Dermis blood vessel endothelial cell (primary cell): Measurements from ENCODE around the gene CHRM1. TPM values are rescaled to one million over a fixed set of nuclear protein-coding genes. Genes with fewer than 3 reads are reported as not detected.

Experiments
- DNase-seq: peaks from one replicate; pipeline ENCODE4 v3.0.0; 2010
- total RNA-seq: library from RNA; depleted of rRNA; stranded (reverse); fragments of >200 nt; gene quantifications from 2 replicates; pipeline ENCODE4 v1.2.3, GENCODE V29; 2014

CHRM1 gene
- total RNA-seq, 1 donor from 2014 or later, result not detected

DNA sequence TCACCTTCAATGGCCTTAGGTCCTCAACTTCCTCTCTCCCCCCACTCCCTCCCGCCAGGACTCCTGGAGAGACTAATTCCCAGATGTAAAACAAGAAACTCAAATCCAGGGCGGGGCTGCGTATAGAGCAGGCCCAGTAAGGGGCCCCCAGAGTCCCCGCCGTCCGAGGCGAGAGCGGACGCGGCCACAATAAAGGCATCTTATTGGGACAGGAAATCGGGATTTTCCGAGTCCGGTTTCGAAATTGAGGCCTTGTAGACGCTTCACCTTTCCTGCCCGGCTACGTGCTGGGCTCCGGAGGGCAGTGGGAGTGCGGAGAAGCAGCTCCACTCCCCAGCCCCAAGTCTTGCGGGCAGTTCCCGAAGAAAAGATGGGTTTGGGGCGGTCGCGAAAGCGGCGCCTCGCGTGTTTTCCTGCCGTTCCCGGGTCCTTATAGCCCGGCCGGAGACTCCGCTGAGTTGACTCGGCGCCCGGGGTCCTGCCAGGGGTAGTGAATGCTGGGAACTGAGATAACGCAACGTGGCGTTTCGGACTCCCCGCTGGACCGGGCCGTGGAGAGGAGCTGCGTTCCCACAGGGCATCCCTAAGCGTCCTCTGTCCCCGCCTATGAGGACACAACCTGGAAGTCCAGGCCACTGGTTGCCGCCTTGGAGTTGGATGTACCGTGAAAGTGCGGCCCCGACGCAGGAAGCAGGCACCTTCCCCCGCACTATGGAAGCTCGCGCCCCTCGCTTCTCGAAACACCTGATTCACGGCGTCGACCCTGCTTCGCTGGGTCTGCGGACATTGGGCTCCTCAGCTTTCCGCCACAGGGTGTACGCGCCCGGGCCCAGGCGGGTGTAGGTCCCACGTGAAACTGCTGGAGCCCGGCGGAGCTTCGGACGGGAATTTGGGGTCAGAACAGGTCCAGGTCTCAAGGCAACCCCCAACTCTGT lies 4.8 kb upstream of the CHRM1 start:
- no peak for DNase-seq

DNA sequence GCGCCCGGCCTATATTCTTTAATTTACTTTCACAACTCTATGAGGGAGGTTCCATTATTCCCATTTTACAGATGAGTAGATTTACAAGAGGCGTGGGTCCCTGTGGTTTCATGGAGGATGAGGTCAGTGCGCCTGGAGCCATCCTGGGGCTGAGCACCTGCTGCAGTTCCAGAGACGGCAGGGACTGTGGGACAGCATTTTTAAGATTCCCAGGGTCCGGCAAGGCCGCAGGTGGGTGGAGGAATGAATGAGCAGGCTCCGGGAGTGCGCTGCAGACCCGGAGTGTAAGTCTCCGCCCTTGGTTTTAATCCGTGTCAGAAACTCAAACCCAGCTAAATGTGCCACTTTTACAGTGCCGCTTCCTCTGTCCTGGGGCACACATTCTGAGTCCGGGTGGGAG lies 4.1 kb upstream of the CHRM1 start:
- no peak for DNase-seq

DNA sequence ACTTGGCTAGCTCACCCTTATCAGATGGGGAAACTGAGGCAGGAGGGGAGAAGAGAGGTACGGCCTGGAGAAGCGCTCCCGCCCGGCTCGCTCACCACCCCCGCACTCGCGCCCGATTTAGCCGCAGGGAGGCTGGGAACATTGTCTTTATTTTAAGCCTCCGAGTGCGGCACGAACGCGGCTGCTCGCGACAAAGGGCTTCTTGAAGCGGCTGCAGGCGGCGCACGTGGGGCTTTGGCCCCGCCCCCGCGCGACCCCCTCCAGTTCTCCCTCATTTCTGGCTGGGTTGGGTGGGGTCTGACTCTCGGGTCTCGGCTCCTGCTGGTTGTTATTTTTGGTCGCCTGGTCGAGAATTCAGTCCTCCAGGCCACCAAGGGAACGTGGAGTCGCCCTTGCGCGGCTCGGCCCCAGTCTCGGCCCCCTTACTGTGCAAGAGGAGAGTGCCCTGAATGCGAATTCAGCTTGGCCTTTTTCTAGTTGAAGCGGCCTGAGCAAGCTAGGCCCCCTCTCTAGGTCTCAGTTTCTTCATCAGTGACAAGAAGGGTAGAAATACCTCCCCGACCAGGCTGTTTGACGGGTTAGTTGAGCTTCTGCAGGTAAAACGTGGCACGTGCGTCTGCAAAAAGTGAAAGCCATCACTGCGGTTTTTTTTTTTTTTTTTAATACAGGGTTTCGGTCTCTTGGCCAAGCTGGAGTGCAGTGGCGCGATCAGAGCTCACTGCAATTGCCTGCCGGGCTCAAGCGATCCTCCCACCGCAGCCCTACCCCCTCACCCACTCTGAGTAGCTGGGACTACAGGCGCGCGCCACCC lies 2.6 kb upstream of the CHRM1 start:
- no peak for DNase-seq

DNA sequence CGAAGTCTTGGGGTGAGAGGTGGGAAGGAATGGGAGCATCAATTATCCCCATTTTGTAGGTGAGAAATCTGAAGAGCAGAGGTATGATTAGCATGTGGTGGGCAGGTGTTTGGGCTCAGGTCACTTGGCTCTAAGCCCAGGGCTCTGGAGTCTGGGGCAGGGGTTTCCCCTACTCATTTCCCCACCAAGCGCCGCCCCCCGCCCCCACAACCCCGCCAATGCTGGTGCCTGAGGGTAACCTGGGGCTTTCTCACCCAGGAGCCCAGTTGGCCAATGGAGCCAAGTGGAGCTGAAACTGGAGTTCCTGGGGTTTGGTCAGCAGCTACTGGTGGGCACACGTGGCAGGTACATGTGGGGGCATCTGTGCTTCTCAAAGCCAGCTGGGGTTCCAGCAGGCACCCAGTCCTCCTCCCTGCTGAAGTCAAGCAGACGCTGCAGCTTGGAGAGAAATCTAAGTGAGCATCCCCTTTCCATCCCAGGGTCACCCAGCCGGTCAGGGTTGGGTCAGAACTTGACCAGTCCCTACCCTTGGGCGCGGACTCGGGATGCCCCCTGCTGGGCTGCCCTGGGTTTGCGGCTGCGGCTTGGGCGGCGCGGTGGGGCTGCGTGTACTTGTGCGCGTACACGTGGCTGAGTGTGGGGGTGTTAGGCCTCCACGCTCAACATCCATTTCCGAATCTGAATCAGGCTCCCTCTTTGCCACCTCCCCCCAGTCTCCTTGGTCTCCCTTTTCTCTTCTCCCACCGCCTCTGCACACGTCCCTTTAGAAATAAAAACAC lies 1.7 kb upstream of the CHRM1 start:
- peak; percentile 43 for DNase-seq

DNA sequence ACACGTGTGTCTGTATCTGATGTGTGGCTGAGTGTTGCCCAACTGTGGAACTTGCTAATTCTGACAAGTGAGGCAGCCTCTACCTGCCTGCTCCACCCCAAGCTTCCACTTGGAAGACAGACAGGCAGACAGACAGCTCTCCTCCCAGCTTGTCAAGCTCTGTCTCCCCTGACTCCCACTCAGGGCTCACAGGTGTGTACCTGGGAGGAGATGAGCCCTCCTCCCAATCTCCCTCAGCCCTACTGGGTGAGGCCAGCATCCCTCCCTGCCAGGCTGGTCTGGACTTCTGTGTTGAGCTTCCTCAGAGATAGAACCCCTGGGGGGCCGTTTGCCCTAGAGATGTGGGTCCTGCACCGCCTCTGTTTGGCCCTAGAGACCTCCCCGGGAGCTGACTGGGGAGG lies 1.0 kb upstream of the CHRM1 start:
- DNase-seq, result no peak

DNA sequence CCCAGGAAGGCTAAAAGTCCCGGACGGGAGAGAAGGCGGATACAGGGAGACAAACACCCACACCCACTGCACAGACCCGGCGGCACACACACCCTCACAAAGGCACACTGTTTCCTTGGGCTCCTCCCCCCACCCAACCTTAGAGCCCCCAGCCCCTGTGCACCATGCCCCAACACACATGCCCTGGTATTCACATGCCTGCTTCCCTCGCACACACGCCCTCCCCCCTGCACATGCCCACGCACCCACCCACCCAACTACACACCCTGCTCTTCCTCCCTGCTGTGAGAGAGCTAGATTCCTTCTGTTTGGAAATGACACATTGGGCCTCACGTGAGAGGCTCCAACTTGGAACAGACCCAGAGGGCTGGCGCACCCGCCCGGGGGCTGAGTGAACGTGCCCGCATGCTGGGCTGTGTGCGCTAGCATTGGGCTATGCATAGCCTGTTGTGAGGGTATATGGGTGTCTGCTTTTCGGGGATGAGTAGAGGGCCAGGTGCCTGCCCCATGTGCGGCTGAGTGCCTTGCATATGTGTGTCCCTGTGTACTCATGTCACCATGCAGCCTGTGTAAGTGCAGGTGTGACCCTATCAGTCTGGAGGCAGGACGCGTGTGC lies 518 bp upstream of the CHRM1 start:
- DNase-seq, result peak; percentile 50

DNA sequence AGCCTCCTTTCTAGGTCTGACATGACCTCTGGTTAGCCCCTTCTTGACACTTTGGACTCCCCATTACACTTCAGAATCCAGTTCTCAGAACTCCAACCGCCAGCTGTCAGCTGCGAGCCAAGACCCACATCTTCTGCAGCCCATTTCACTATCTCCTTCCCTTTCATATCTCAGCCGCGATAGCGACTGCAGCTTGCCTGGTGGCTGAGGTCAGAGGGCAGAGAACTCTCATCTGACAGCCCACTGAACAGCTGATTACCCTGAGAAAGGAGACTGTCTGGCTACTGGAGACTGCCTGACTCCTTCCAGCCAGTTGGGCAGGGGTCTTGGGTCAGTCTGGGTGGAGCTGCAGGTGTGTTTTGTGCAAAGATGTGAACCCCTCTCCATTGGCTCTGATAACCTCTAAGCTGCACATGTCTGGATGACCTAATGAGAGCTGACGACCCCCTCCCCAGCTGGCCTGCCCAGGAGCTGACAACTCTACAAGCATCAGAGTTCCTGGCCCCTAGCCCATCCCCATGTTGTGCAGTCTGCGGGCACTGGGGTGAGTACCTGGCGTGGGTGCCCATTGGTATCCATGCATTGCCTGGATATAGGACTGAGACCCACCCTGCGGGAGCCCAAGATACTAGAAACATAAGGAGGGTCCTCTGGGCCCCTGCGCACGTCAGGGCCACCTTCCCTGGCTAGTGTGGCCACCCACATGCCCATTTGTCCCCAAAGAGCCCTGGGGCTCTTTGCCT lies 1.1 kb downstream of the CHRM1 start:
- DNase-seq, result no peak

DNA sequence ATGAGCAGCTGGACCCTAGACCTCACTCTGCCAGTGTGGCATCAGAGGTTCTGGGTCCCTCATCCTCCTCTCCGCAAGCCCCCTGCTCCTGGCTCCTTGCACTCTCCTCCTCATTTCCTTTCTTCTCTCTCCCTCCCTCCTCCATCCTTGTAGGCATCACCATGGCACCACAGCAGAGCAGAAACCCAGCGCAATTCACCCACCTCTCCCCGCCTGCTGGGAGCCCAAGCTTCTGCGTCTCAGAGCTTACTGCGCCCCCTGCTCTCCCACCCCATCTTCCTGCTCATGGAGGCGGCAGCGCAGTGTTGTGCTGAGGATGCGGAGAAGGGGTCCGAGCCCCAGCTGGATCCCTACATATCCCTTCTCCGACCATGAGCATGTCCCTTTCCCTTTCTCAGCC lies 1.7 kb downstream of the CHRM1 start:
- no peak for DNase-seq

DNA sequence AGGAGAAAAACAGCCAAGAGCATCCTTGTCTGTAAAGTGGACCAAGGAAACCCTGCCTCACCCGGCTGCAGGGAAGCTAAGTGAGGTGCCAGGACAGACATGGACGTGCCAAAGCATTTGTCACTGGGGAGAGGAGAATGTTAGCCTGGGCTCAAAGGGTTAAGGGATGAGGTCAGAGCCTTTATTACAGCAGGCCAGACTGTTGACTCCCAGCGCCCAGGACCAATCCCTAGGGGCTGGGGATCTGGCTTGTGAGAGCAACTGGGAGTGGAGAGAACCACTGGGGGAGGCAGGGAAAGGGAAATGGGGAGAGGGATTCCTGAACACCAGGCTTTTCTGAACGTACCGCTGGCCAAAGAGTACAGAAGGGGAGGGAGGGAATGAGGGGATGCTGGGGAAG lies 2.6 kb downstream of the CHRM1 start:
- no peak for DNase-seq

DNA sequence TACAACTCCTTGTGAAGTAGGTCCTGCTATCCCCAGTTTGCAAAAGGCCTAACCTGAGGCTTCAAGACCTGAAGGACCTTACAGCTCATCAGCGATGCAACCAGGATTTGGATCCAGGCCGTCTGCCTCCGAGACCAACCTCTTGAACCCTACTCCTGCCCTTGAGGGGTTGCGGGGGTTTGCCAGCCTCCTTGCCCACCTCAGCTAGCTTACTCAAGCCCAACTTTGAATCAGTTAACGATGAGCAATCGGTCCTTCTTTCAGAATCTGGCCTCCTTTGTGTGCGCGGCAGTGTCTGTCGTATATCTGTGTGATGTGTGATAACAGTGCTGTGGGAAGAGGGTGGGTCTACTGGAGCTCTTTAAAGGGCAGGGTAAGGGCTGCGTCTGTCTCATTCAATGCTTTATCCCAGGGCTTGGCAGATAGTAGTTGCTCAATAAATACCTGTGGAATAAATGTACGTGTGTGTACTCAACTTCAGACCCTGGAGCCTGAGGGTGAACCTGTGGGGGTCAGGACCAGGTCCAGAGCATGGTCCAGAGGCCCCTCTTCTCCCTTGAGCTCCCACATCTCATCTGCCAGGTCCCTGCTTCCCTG lies 3.2 kb downstream of the CHRM1 start:
- no peak for DNase-seq

DNA sequence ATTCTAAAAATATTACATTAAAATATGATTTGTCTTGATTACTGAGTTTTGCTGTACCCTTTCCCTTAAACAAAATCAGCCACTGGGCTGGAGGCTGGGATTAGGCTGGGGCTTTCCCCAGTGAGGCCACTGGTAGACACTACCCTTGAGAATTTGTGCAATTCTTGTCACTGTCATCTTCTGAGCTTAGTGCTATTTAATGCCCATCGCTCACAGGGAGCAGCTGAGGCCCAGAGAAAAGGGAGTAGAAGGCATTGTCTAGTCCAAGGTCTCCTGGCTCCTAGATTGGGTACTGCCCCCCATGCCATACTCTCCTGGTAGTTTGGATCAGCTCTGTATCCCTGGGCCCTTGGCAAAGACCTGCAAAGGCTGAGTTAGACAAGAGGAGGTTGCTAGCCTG lies 6.7 kb downstream of the CHRM1 start:
- DNase-seq, result no peak

DNA sequence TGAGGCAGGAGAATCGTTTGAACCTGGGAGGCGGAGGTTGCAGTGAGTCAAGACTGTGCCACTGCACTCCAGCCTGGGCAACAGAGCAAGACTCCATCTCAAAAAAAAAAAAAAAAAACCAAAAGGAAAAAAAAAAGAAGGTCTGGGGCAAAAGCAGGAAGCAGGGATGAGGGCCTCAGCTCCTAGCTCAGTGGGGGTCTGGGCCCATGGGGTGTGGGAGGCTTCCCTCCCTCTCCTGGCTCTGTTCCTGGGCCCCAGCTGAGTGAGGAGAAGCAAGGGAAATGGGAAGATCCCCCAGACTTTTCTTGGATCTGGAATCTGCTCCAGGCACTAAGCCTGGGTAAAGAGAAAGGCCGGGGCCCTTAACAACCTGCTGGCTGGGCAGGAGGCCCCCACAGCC lies 8.9 kb downstream of the CHRM1 start:
- no peak for DNase-seq

DNA sequence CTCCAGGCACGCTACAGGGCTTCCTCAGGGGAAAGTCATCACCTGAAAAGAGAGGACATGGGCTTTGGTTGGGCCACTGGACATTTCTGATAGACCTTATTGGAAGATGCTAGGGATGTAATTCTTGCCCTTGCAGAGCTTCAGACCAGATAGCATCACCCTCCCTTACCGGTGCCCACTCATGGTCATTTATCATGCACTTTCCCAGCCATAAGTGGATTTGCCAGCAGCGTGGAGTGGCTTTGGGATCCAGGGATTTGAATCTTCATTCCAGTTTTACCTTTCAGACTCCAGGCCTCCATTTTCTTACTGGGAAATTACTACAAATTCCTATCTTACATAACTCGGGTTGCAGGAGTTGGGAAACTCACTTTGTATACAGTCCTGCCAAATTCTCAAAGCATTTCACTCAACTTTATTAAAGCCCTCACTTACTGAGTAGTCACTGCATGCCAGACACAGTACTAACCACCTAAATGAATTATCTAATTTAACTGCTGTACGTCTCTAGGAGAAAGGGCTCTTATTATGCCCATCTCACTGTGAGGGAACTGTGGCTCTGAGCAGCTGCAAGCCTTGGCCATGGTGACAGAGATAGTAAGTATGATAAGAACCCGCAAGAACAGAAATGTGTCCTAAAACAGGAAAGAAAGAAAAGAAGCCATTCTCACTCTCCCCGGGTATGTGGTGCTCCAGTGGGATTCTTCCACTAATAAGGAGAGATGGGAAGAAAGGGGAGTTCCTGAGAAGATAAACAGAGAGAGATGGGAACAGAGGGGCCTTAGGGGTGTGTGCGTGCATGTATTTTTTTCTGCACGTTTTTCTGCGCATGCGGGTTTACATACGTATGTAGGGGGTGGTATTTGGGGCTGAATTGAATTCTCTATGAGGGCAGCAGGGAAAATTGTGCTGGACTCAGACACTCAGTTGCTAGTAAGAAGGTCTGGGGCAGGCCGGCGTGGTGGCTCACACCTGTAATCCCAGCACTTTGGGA lies 9.7 kb downstream of the CHRM1 start:
- no peak for DNase-seq

DNA sequence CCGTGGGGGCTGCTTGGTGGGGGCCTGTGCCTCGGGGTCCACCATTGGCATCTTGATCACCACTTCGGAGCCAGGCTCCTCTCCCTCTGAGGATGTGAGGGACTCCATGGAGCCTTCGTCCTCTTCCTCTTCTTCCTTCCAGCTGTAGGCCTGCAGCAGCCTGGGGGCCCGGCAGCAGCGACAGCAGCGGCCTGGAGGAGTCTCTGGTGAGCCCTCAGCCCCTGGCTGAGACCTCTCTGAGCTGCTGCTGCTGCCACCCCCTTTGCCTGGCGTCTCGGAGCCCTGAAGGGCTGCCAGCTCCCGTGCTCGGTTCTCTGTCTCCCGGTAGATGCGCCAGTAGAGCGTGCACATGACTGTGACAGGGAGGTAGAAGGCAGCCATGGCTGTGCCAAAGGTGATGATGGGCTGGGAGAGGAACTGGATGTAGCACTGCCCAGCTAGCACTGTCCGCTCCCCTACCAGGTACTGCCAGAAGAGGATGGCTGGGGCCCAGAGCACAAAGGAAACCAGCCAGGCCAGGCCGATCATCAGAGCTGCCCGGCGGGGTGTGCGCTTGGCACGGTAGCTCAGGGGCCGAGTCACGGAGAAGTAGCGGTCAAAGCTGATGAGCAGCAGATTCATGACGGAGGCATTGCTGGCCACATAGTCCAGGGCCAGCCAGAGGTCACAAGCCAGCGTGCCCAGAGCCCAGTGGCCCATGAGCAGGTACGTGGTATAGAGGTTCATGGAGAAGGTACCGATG lies 10.9 kb downstream of the CHRM1 start:
- DNase-seq, result no peak

DNA sequence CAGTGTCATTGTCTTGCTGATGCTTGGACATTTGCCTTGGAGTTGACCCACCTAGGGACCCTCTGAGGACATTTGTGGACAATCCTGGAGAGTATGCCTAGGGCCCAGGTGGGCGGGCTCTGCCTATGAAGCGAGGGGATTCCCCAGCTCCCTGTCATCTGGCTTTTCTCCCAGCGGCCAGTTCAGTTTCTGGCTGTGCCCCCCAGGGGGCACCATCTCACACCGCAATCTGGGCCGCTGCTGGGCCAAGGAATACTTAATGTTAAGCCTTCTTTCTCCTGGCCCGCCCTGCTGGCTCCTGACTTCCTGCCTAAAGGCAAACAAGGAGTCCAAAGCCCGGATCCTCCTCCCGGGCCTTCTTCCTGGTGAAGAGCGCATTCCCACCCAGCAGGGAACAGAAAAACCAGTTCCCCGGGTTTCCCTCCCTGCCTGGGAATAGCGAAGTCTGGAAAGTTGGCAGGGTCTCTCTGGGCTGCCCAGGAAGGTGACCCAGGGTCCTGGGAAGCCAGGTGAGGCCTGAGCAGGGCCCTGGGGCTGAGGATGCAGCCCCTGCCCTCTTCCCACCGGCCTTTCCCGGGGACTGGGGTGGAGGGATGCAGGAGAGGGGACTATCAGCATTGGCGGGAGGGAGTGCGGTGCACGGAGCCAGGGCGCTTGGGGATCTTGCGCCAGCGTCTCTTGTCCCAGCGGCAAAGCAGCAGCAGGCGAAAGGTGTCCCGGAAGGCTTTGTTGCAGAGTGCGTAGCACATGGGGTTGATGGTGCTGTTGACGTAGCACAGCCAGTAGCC lies 11.9 kb downstream of the CHRM1 start:
- peak; percentile 86 for DNase-seq

DNA sequence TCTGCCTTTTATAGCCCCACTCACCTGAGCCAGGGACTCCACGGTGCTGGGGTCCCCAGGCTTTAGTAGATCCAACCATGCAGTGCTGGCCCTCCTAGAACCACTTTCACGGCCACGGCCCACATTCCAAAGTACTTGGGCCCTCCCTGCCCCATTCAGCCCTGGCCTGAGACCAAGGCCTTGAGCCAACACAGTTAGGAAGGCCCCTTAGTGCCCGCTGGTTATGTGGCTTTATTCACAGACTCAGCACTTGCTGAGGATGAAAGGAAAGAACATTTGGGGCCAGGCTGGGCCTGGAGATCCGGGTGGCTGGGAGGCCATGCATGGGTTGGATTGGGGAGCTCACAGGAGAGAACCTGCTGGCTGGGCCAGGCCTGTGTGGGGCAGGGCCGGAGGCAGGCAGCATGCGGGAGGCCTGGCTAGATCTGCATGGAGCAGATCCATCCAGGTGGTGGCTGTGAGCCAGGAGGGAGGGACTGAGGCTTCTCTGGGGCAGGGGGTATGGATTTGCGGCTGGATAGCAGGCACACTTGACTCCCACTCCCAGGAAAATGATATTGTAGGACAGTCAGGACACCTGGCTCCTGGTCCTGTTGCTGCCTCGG lies 12.6 kb downstream of the CHRM1 start:
- DNase-seq, result no peak

DNA sequence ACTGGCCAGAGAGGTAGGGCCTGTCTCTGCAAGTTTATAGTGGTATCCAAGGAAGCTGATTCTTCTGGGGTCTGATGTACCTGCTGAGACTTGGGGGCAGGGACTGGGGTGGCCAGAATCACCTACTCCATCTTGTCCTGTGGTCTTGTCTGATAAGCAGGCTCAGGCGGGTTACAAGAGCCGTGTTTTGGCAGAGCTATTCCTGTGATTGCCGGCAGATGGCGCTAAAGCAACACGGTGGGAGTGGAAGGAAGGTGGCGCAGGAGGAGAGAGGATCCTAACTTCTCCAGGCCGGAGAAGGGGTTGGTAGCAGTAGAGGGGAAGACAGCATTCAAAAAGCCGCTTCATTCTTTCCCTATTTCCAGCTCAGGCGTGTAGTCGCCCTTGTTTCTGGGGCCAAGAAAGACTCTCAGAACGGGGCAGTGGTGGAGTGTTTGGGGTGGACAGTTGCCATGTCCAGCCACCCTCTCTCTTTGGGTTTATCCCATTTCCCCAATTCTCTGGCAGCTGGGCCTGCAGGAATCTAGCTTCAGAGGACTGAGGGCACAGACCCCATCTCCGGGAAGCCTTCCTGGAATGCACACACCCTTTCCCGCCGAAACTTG lies 15.1 kb downstream of the CHRM1 start:
- peak; percentile 91 for DNase-seq

DNA sequence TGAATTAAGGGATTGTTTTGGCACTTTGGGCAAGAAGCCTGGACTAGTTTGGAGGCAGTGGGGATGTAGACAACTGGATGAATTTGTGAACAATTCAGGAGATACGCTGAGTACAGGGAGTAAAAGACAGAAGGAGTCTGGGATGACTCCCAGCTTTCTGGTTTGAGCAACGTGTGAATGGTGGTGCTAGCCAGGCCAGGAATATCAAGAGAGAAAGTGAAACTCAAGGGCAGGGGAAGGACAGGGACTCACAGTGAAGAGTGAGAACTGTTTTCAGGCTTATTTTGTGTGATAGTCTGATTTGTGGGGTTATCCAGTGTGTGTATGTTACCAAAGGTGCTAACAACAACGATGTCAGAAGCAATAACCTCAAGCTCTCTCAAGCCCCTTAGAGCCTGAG lies 15.9 kb downstream of the CHRM1 start:
- no peak for DNase-seq
